IMR-90 (cell line): ENCODE data around the gene EMC1. TPM values are rescaled to one million over a fixed set of nuclear protein-coding genes. Genes with fewer than 3 reads are reported as not detected.

Experiments used
- polyA plus RNA-seq, 3 experiments: library from polyadenylated mRNA; depleted of rRNA; stranded (reverse); fragments of >200 nt; gene quantifications; 2 replicates each; pipeline ENCODE4 v1.2.3, GENCODE V29; 2012; ENCODE audit warnings: low replicate concordance in 1 of 3
- total RNA-seq: library from RNA; depleted of rRNA; stranded (reverse); fragments of >200 nt; gene quantifications from 2 replicates; pipeline ENCODE4 v1.2.3, GENCODE V29; 2012; rRNA removed

EMC1 gene
- total and polyA plus RNA-seq, 2 of the 4 experiments (the other 2 are of a cell fraction): 65.4 to 114 TPM

Other genes with a start within 250 kb of the EMC1 start
- gene UBR4, start 41.3 kb downstream of the EMC1 start, total RNA-seq: 77.8 and 87.8 TPM in 2 replicates
- 102 and 121 TPM in 2 replicates for gene UBR4, start 41.3 kb downstream of the EMC1 start, polyA plus RNA-seq (2012; rRNA removed)
- gene MRTO4, start 281 bp upstream of the EMC1 start, total RNA-seq: 58.0 and 58.1 TPM in 2 replicates
- 48.0 and 48.7 TPM in 2 replicates for gene MRTO4, start 281 bp upstream of the EMC1 start, polyA plus RNA-seq (2012; rRNA removed)
- under 0.01 and 0.18 TPM in 2 replicates for gene AKR7A3, start 37.2 kb upstream of the EMC1 start, total RNA-seq
- gene AKR7A3, start 37.2 kb upstream of the EMC1 start, polyA plus RNA-seq (2012; rRNA removed): 0.62 and 0.66 TPM in 2 replicates
- 50.5 and 60.2 TPM in 2 replicates for gene AKR7A2, start 60.6 kb upstream of the EMC1 start, total RNA-seq
- 55.8 and 70.8 TPM in 2 replicates for gene AKR7A2, start 60.6 kb upstream of the EMC1 start, polyA plus RNA-seq (2012; rRNA removed)
- 6.8 and 7.5 TPM in 2 replicates for gene SLC66A1, start 60.8 kb upstream of the EMC1 start, total RNA-seq
- gene SLC66A1, start 60.8 kb upstream of the EMC1 start, polyA plus RNA-seq (2012; rRNA removed): 18.9 and 22.3 TPM in 2 replicates
- 180 and 216 TPM in 2 replicates for gene CAPZB, start 234.0 kb upstream of the EMC1 start, total RNA-seq
- gene CAPZB, start 234.0 kb upstream of the EMC1 start, polyA plus RNA-seq (2012; rRNA removed): 271 and 304 TPM in 2 replicates